Heart left ventricle (tissue), 16 donors: ENCODE data around the gene ZNF280B. TPM values are rescaled to one million over a fixed set of nuclear protein-coding genes. Genes with fewer than 3 reads are reported as not detected.

Source experiments
- ATAC-seq, 4 donors: fragments of 200-7000 bp; cut with Tn5 transposase; one replicate each; pipeline ENCODE4 v1.9.1; 2020 to 2022; ENCODE audit warnings: moderate library complexity in 4 of 4, mild to moderate bottlenecking in 3 of 4, moderate number of reproducible peaks in 1 of 4
- DNase-seq, 5 donors: peaks; one replicate each; pipeline ENCODE4 v3.0.0-alpha.2; 2020
- H3K27ac ChIP-seq, 12 donors: fragments of 200-600 bp; sonication (generic) in 4 of 12; one replicate each; pipeline versions ENCODE4 v1.5.0 to v1.8.0; 2016 to 2022; ENCODE audit warnings: mild to moderate bottlenecking in 2 of 12
- H3K27me3 ChIP-seq, 9 donors: fragments of 200-600 bp; sonication (generic) in 2 of 9; one replicate each; pipeline versions ENCODE4 v1.5.1 to v1.8.0; 2016 to 2022; ENCODE audit warnings: mild to moderate bottlenecking in 3 of 9
- H3K36me3 ChIP-seq, 9 donors: fragments of 200-600 bp; sonication (generic) in 2 of 9; one replicate each; pipeline versions ENCODE4 v1.5.0 to v1.8.0; 2018 to 2022; ENCODE audit warnings: mild to moderate bottlenecking in 2 of 9
- H3K4me1 ChIP-seq, 12 donors: fragments of 200-600 bp; sonication (generic) in 4 of 12; one replicate each; pipeline versions ENCODE4 v1.5.0 to v1.8.0; 2016 to 2022; ENCODE audit warnings: mild to moderate bottlenecking in 3 of 12
- H3K4me3 ChIP-seq, 12 donors: fragments of 200-600 bp; sonication (generic) in 4 of 12; one replicate each; pipeline versions ENCODE4 v1.5.0 to v1.8.0; 2017 to 2022; ENCODE audit warnings: mild to moderate bottlenecking in 9 of 12, moderate library complexity in 4 of 12
- H3K9me3 ChIP-seq, 12 donors: fragments of 200-600 bp; sonication (generic) in 4 of 12; one replicate each; pipeline versions ENCODE4 v1.5.0 to v1.8.0; 2016 to 2022; ENCODE audit warnings: mild to moderate bottlenecking in 1 of 12
- CTCF ChIP-seq, 12 donors: fragments of 200-600 bp; sonication (generic) in 4 of 12; IDR thresholded peaks; one replicate each; pipeline versions ENCODE4 v1.5.0 to v1.8.0; 2018 to 2022; ENCODE audit warnings: antibody characterized with exemption in 12 of 12, mild to moderate bottlenecking in 5 of 12
- POLR2A ChIP-seq, 2 donors: fragments of 450-650 bp; IDR thresholded peaks; one replicate each; pipeline ENCODE4 v1.6.1; 2017; ENCODE audit warnings: antibody characterized with exemption in 2 of 2, mild to moderate bottlenecking in 2 of 2, moderate library complexity in 2 of 2
- WGBS, 4 donors: extraction: QIAGEN DNeasy Blood & Tissue Kit in 2 of 4; methylation state at CpG; one replicate each; pipeline versions ENCODE4 v1.1.5 to v1.1.7; 2013 to 2018; 5-methylcytosine and 5-hydroxymethylcytosine counted together
- intact Hi-C, 10 donors: fragments of 100-400 bp; cut with DNase I; formaldehyde crosslinking; loops; one replicate each; pipeline versions ENCODE4 v1.11.1 to v1.14.2; 2022
- polyA plus RNA-seq, 2 donors: library from polyadenylated mRNA; stranded (reverse); fragments of 200-250 nt; gene quantifications; one replicate each; pipeline ENCODE4 v1.2.3, GENCODE V29; 2013
- total RNA-seq, 9 donors: library from RNA; depleted of rRNA in 2 of 9; stranded (reverse); fragments of >200 nt in 2 of 9; fragmentation: NEBNext Ultra II Directional in 3 of 9; extraction: Animal tissue kit (Norgen Biotek cat#: 25700) in 3 of 9; gene quantifications; one replicate each; pipeline versions ENCODE4 v1.1.0 to v1.2.4, GENCODE V29; 2016 to 2023
- donor health status: ischemic (EF 13 %, LVEDD 7.1; RV severe dilation, severe dysfunction).
- donor health status: healthy with polysubstance abuse.
- donor health status: DM: no; HTN: yes; CAD: no.
- donor health status: DM: no; HTN: no; CAD: no.
- donor health status: ischemic (EF 25% LVEDD 6.9; RV normal size, moderate dysfunction).
- donor health status: ischemic (EF 25% LVEDD 5.7; RV mildly dilated, moderate dysfunction).
- donor health status: healthy.
- donor health status: DM: yes; HTN: yes; CAD: no.
- donor health status: ischemic (EF 35%, LVEDD 5.7; RV mildly dilated, moderate dysfunction).
- donor health status: nonischemic (EF 11% LVEDD 7.7; RV severe dilation, severe dysfunction).
- donor health status: DM: yes; HTN: yes; CAD: no.
- donor health status: PGD.
- donor health status: ischemic (EF 29% LVEDD 5.4; RV normal size, mild dysfunction).
- donor health status: nonischemic (EF 23%, LVEDD 6.1; RV moderate dilation, normal function).

ZNF280B gene
- total and polyA plus RNA-seq, 11 donors = 0.06 to 1.5 (median 0.65) TPM

GRCh38 chr22:22465094-22465602 lies 43.4 kb downstream of the ZNF280B start:
- H3K4me3 ChIP-seq = no peak overlapping the region
- 71 to 79% (median 75%) methylated on average over 7 of the region's 7 CpGs for WGBS, 4 donors
- no peak for TF ChIP-seq CTCF (IDR thresholded peaks at IDR 0.05)
- TF ChIP-seq POLR2A (IDR thresholded peaks at IDR 0.05) = no peak
- no peaks in the 10 kb centered on the region for H3K36me3 ChIP-seq
- DNase-seq = no peak
- H3K4me1 ChIP-seq = no peaks in the 10 kb centered on the region
- peaks cover 0 to 24% (median 3%) of the 10 kb centered on the region in 12 donors for H3K9me3 ChIP-seq
- peaks cover 0 to 49% (median 13%) of the 10 kb centered on the region in 9 donors for H3K27me3 ChIP-seq
- ATAC-seq = no peak
- H3K27ac ChIP-seq = no peak overlapping the region
- intact Hi-C loops = loop anchor here in 8 of 10 donors (2.0 to 10.0 kb wide), 5 partner anchors 220 to 492 kb away; no protein-coding TSS in a partner anchor

GRCh38 chr22:22464541-22465054 lies 43.9 kb downstream of the ZNF280B start:
- intact Hi-C loops = loop anchor here (2.0 to 10.0 kb wide), 10 partner anchors 220 to 663 kb away; no protein-coding TSS in a partner anchor
- 81 to 84% (median 84%) methylated on average over 11 of the region's 11 CpGs for WGBS, 4 donors
- Histone ChIP-seq H3K27ac (no peak overlapping the region), H3K4me1 (no peaks in the 10 kb centered on the region), H3K4me3 (no peak overlapping the region), H3K36me3 (no peaks in the 10 kb centered on the region), H3K9me3 (peaks cover 0 to 24% (median 8%) of the 10 kb centered on the region in 12 donors), H3K27me3 (peaks cover 0 to 49% (median 13%) of the 10 kb centered on the region in 9 donors)
- DNase-seq (no peak), ATAC-seq (no peak)
- no peak for TF ChIP-seq CTCF (IDR thresholded peaks at IDR 0.05)
- TF ChIP-seq POLR2A (IDR thresholded peaks at IDR 0.05) = no peak

DNA sequence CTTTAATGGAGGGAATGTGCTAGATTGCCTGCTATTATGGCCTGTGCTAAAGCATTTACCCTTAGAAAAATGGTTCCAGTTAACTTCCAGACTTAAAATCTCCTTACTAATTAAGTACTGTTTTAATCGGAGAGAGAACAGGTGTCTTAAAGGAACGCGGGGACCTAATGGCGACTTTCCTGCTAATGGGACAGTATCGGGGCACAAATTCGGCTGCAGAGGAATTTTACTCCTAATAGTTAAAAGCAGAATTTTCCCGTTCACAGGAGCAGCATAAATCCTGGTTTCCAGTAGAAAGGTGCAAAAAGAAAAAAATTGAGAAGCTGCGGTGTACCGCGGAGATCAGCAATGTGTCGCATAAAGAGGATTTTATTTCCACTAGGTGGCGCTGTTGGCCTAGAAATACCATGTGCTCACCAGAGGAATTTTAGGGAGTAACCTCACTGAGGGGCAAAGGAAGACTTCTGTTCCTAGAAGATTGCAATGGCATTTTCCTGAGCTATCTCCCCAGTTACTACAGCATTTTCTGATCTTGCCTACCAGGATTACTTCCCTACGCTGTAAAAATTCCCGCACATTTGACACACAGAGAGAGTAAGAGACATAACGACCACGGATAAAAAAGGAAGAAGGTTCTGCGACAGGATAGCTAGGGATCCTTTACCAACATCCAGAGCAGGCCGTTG lies 44.5 kb downstream of the ZNF280B start:
- intact Hi-C loops = loop anchor here in 9 of 10 donors (2.0 to 10.0 kb wide), 9 partner anchors 221 to 663 kb away; no protein-coding TSS in a partner anchor
- no peak overlapping the region for H3K4me3 ChIP-seq
- peaks cover 0 to 49% (median 13%) of the 10 kb centered on the region in 9 donors for H3K27me3 ChIP-seq
- peak in 3 of 4 donors; percentile 49 to 73 (median 61) for ATAC-seq
- TF ChIP-seq CTCF (IDR thresholded peaks at IDR 0.05) = peak; percentile 47 to 86 (median 74)
- TF ChIP-seq POLR2A (IDR thresholded peaks at IDR 0.05) = peak in 1 of 2 donors; percentile 25
- DNase-seq = peak in 2 of 5 donors; percentile 42 to 53
- H3K27ac ChIP-seq = no peak overlapping the region
- 26 to 30% (median 27%) methylated on average over 18 of the region's 18 CpGs for WGBS, 4 donors
- no peaks in the 10 kb centered on the region for H3K4me1 ChIP-seq
- no peaks in the 10 kb centered on the region for H3K36me3 ChIP-seq
- peaks cover 0 to 24% (median 14%) of the 10 kb centered on the region in 12 donors for H3K9me3 ChIP-seq
